NCI-H524 treated with DMSO at 0.1 percent for 48 hours (cell line): ENCODE data around the gene VAT1L.

ENCODE experiments used
- DNase-seq: peaks from one replicate; lab custom pipeline; 2025; lab: John Stamatoyannopoulos, UW

VAT1L gene

DNA sequence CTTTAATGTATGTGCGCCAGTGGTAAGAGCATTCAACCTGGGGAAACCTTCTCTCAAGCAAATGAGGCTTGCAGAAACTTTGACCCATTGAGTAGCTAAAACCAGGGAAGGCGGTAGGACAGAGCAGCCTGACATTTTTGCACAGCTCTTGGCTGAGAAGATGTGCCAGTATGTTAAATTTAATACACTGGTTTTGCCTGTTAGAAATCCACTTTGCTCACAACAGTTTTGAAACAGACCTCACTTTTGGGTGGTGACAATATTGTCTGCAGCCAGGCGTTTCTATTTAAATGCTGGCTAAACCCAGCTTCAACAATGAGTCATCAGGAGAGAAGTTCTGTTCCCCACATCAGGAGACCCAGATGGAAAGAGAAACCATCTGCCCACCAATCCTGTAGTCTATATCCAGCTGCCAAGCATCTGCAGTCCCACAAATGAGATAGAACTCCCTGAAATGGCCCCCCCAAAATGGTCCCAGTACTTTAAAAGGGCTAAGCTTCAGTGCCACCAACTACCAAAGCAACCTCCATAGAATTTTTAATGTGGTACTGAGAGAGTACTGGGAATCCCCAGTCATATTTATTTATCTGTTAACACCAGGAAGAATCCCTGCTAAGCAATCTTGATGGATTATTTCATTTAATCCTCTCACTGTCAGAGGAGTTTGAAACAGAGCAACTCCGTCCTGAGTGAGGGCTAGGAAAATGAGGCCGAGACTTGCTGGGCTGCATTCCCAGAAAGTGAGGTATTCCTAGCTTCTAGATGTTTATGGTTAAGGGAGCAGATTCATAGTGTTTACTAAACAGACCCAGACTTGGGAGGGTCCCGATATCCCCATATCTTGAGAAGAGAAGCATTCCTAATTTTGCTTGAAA, 205.0 kb downstream of the VAT1L start:
- peak; percentile 30 for DNase-seq

DNA sequence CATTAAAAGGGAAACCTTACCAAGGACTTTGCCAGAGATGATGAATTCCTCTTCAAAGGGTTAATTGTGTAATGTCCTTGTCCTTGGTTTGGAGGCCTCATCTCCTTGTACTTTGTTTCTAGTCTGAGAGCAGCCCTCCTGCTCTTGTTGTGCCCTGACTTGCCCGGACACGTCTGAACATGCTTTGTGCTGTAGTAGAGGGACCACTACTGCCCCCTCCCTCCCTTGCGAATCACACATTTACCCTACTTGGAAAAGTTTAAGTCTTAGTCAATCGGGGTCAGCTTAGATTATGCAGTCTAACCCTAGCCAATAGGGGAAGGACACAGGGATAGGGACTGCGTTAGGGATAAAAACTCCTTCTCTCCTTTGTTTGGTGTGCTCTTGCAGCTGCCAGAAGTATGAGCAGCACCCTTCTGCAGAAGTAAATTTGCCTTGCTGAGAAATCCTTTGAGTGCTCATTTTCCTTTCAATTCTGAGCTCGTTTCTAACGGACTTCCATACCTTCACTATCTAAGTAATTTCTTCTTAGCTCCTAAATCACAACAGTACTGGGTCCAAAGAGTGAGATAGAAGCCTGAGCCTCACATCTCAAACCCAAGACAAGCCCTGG, 207.6 kb downstream of the VAT1L start:
- no peak for DNase-seq

DNA sequence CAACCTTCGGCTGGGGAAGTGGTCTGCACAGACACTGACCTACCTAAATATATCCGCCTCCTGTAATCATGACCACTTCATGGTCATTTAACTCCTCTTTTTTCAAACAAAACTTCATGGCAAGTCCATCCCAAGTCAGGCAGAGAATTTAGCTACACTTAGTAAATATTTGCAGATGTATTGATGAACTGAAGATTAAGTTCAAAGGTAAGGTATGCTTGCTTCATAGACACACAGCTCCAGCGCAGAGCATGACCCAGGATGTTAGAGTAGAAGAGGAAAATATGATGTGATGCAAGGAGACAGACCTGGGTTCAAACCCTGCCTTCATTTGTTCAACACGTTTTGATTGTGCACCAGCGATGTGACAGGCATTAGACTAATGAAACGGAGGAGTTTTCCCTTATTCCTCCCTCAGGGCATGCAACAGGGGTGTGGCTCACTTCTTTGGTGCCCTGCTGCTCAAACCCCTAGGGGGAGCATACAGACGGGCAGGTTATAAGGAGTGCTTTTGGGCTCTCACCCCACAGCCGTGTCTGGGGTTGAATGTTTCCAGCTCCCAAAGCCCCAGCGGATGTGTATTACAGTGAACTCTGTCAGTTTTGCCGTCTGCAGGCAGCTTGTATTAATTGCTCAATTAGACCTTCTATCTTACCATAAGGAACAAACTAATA, 210.1 kb downstream of the VAT1L start:
- DNase-seq, result no peak

DNA sequence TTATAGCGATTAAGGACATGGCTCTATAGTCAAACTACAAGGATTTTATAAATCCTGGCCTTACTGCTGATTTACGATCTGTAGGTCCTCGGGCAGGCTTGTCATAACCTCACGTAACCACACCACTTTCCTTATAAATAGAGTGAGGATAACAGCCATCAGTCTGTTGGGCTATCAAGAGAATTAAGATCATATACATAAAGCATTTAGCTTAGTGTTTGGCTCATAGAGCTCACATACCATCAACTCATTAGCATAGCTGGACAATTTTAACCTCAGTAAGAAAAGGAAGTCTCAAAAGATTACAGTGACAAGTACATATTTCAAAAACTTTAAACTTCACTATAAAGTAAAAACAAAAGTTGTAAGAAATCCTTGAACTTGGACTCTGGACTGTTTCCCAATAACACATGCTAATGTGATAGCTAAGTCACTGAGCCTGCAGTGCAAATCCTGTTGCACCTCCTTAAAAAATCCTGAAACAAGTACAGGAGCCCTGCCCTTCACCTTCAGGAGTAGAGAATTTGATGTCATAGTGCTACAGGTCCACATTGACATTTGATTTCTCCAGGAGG, 213.2 kb downstream of the VAT1L start:
- DNase-seq, result no peak

DNA sequence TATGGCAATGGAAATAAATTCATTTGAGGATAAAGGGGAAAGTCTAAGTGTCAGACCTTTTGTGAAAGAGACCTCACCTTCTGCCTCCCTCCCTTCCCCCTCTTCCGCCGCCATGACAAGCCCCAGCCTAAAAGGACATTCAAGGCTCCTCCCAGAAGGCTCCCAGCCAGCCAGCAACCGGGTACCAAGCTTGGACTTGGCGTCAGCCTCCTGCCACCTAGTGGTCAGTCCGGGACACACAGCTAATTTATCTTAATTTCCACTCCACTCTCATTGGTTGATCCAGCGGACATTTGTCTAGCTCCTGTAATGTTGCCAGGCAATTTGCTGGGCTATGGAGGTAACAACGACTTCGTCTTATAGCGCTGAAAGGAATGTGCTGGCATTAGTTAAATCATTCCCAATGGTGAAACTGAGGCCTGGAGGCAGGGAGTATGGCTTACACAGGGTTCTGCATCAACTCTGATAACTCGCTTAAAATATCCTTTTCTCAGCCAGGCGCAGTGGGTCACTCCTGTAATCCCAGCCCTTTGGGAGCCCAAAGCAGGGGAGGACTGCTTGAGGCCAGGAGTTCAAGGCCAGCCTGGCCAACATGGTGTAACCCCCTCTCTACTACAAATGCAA, 214.7 kb downstream of the VAT1L start:
- peak; percentile 80 for DNase-seq

DNA sequence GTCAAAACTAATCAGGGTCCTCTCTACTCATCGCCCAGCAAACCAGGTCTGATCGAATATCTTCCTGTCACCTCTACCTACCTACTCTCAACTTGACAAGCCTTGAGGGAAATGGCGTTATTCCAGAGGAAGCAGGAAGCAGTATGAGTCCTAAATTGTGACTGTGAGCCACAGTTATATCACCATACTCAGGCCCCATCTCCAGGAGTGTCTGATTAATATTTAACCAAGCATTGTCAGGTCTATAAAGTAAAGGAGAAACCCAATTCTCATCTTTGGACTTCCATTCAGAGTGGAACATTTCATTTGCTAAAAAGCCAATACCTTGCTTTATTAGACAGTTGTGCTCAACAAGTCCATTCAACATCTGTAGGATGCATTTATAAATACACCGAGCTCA, 216.2 kb downstream of the VAT1L start:
- no peak for DNase-seq

DNA sequence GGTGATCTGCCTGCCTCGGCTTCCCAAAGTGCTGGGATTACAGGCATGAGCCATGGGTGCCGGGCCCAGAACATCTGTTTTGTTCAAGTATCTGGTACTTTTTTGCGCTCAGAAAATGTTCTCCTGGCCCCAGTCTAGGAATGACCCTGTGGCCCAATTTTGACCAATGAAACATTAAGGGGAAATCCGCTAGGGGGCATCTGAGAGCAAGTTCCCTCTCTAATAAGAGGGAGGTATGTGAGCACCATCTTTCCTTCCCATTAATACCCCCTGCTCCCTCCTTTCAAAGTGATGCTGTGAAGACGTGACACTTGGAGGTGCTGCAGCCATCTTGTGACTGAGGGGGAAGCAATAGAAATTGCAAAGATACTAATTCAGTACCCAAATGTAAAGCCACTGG, 217.5 kb downstream of the VAT1L start:
- DNase-seq, result no peak

DNA sequence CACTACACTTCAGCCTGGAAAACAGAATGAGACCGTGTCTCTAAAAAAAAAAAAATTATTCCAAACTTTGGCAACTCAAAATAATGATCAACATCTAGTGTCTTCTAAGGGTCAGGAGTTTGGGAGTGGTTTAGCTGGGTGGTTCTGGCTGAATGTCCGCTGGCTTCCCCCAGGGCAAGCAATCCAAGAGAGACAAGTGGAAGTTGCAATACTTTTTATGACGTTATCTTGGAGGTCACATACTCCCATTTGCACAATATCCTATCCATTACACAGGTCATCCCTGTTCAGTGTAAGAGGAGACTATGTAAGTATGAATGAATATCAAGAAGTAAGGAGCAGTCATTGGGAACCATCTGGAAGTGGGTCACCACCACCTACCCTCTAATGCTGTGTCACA, 218.8 kb downstream of the VAT1L start:
- no peak for DNase-seq

DNA sequence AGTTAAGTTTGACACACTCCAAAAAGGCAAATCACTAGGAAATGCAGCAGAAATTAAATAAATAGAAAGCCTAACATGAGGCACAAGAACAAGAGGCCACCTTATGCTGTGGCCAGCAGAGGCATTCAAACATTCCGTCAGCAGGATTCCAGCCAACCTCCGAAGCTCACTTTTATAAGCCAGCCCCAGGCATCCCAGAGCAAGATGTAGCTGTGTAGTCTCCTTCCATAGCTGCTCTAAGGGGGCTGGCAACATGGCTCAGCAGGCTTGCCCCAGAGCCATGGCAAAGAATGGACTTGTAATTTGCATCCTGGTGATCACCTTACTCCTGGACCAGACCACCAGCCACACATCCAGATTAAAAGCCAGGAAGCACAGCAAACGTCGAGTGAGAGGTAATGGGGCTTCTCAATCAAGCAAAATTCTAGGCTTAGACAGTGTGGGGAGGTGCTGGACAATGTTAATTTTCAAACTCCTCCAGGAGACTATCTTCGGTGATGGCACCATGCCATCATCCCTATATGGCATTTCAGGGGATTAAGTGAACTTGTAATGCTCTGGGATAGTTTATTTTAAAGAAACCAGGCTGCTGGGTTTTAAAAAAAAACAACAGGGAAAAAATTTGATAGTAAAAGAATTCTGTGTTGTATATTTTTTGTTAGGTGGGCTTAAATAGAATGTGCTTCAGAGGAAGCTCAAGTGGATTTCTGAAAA, 234.1 kb downstream of the VAT1L start, which contains the start of gene CLEC3A:
CLEC3A (plus strand) TSS at position 202 of the 714 bp plus-strand sequence; CDS start at position 281, 79 bp downstream.
- no peak for DNase-seq

DNA sequence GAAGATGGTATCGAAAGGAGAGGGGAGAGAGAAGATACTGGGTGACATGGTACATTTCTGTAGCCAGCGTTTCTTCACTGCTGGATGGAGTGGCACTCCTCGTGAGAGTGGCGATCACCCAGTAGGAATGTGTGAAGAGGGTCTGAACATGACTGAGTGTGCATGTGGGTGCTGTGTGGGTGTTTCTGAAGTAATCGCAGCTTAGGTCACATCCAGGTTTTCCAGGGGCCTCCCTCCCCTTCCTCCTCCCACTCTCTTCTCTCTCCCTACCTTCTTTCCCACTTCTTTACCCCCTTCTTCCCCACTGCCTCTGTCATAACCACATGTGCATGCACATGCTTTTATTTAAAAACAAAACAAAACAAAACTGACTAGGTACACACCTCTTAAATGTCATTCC, 235.8 kb downstream of the VAT1L start:
- no peak for DNase-seq

DNA sequence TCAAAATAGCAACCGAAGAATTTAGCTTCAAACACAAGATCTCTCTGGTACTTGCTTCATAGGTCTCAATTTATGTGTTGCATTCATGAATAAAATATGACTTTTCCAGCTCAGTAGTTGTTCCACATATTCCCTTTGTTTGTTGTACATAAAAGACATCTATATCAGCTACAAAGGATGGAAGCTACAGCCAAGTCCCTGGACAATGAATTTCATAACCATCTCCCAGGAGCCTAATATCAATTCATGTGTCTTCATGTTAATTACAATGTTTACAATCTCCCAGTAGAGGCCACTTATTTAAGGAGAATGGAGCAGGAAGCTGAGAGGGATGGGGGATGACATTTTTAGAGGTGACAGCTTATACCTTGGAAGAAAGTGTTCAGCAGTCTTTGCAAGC, 237.3 kb downstream of the VAT1L start:
- DNase-seq, result no peak

DNA sequence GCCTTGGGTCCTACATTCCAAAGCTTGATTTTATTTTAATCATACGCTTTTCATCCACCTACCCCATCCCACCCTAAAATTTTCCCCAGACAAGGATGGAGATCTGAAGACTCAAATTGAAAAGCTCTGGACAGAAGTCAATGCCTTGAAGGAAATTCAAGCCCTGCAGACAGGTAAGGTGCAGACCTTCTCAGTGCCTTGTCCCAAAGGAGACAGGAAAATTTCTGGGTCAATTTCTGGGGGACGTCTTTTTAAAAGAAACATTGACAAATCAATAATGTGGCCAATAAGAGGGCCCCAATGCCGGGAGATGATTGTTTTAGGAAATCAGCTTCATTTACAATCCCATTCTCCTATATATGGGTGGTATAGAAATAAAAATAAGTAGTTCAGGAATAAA, 239.7 kb downstream of the VAT1L start:
- DNase-seq, result no peak
